ENCODE results near the gene C3.
"Not testable (repeated sequence)": the region's sequence is repeated elsewhere in the genome, so short reads cannot be mapped to it uniquely, and the experiment has no call there.

C3 gene

GRCh38 chr19:6713773-6714692 lies 6.4 kb downstream of the C3 start:
- no peak for DNase-seq (ENCODE audit: low read depth in 4 of 4, low spot score in 1 of 4)

- no peak for DNase-seq (ENCODE audit: low read depth in 4 of 4, low spot score in 1 of 4)
Measured at GRCh38 chr19:6712692-6713670, 7.5 kb downstream of the C3 start.

- DNase-seq (ENCODE audit: low read depth in 4 of 4, low spot score in 1 of 4): no peak
Measured at GRCh38 chr19:6712231-6712630, 8.2 kb downstream of the C3 start.

- DNase-seq (ENCODE audit: low read depth in 4 of 4, low spot score in 1 of 4): no peak
Measured at GRCh38 chr19:6711605-6712004, 8.8 kb downstream of the C3 start.

GRCh38 chr19:6711078-6711361 lies 9.4 kb downstream of the C3 start:
- no peak for DNase-seq (ENCODE audit: low read depth in 4 of 4, low spot score in 1 of 4)

- no peak for DNase-seq (ENCODE audit: low read depth in 4 of 4, low spot score in 1 of 4)
Measured at GRCh38 chr19:6710273-6711077, 10.0 kb downstream of the C3 start.

GRCh38 chr19:6709549-6709948 lies 10.9 kb downstream of the C3 start:
- no peak for DNase-seq (ENCODE audit: low read depth in 4 of 4, low spot score in 1 of 4)

GRCh38 chr19:6708913-6709312 lies 11.5 kb downstream of the C3 start:
- not testable (repeated sequence) for DNase-seq (ENCODE audit: low read depth in 4 of 4, low spot score in 1 of 4)

GRCh38 chr19:6708346-6708745 lies 12.1 kb downstream of the C3 start:
- no peak for DNase-seq (ENCODE audit: low read depth in 4 of 4, low spot score in 1 of 4)

- DNase-seq (ENCODE audit: low read depth in 4 of 4, low spot score in 1 of 4): no peak
Measured at GRCh38 chr19:6707658-6708018, 12.8 kb downstream of the C3 start.

- no peak for DNase-seq (ENCODE audit: low read depth in 4 of 4, low spot score in 1 of 4)
Measured at GRCh38 chr19:6707011-6707657, 13.3 kb downstream of the C3 start.

- no peak for DNase-seq (ENCODE audit: low read depth in 4 of 4, low spot score in 1 of 4)
Measured at GRCh38 chr19:6706633-6706958, 13.9 kb downstream of the C3 start.

- no peak for DNase-seq (ENCODE audit: low read depth in 4 of 4, low spot score in 1 of 4)
Measured at GRCh38 chr19:6705931-6706632, 14.4 kb downstream of the C3 start.

GRCh38 chr19:6700586-6701316 lies 19.7 kb downstream of the C3 start:
- no peak for DNase-seq (ENCODE audit: low read depth in 4 of 4, low spot score in 1 of 4)

GRCh38 chr19:6699935-6700334 lies 20.5 kb downstream of the C3 start:
- DNase-seq (ENCODE audit: low read depth in 4 of 4, low spot score in 1 of 4): no peak

- DNase-seq (ENCODE audit: low read depth in 4 of 4, low spot score in 1 of 4): no peak
Measured at GRCh38 chr19:6697291-6697690, 23.2 kb downstream of the C3 start.

- DNase-seq (ENCODE audit: low read depth in 4 of 4, low spot score in 1 of 4): no peak
Measured at GRCh38 chr19:6696239-6696820, 24.1 kb downstream of the C3 start.

- no peak for DNase-seq (ENCODE audit: low read depth in 4 of 4, low spot score in 1 of 4)
Measured at GRCh38 chr19:6694147-6694815, 26.2 kb downstream of the C3 start.

- no peak for DNase-seq (ENCODE audit: low read depth in 4 of 4, low spot score in 1 of 4)
Measured at GRCh38 chr19:6693681-6694080, 26.8 kb downstream of the C3 start.

All from stimulated activated CD4-positive, alpha-beta T cell treated with anti-CD3 and anti-CD28 coated beads, Interleukin-1b, Interleukin-23, amount 100 ng/mL, for 24 hours (primary cell).